ENCODE data around the gene XAB2. TPM values are rescaled to one million over a fixed set of nuclear protein-coding genes. Genes with fewer than 3 reads are reported as not detected.
A peak's percentile ranks its signal among the peaks of the same experiment; 100 is the strongest.

Gene XAB2
- total RNA-seq, 1 experiment from 2014 or later: 48.0 TPM

DNA sequence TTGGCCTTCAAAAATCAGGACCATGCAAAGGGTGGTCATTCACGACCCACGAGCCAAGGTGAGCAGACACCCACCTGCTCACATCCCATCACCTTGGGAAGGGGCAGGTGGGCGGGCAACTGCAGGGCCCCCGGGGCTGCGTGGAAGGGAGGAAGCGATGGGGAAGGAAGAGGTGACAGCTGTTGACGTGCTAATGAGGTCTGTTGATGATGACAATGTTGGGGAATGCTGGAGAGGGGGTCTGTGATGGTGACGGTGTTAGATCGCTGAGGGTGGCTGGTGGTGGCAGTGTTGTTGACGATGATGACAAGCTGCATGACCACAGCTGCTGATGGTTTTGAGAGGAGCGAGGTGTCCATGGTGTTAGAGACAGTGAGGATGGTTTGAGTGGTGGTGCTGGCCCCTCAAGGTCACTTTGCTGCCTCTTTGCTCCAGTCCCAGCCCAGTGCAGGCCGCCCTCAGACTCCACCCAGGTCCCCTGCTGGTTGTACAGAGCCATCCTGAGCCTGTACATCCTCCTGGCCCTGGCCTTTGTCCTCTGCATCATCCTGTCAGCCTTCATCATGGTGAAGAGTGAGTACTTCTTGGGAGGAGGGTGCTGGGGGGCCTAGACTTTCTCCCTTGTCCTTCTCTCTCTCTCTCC lies 48.4 kb upstream of the XAB2 start:
- no peak overlapping the region for H3K56ac ChIP-seq (ENCODE audit: insufficient read length, low read depth, low read length)
- Mint-ChIP-seq H3K4me1 (peaks cover 10 to 22% of the 10 kb centered on the region in 2 experiments), H3K27me3 (ENCODE audit: low read depth) (peaks cover 62% of the 10 kb centered on the region), H3K36me3 (ENCODE audit: insufficient read depth in 1 of 3, low read depth in 3 of 3) (peaks cover 4 to 6% (median 5%) of the 10 kb centered on the region in 3 experiments), H3K4me3 (no peak overlapping the region), H3K9me3 (peaks cover 0 to 4% of the 10 kb centered on the region in 2 experiments; a peak in 3 of 5 replicates), H3K27ac (peak overlapping the region in 1 of 3 experiments; percentile 49; a peak in 1 of 7 replicates)
- no peak overlapping the region for H3K14ac ChIP-seq (ENCODE audit: insufficient read depth, low read length)
- H2AFZ ChIP-seq (ENCODE audit: low read length): no peak overlapping the region
- no peak overlapping the region for H3K27ac ChIP-seq (ENCODE audit: insufficient read length, low read depth, low read length)
- no CpG with 5 or more reads among the region's 12 CpGs for WGBS (ENCODE audit: extremely low coverage, insufficient read length, low lambda C conversion rate)
- H3K27me3 ChIP-seq (ENCODE audit: insufficient read depth, low read length): no peaks in the 10 kb centered on the region
- H3K4me1 ChIP-seq (ENCODE audit: insufficient read depth, low read length): no peaks in the 10 kb centered on the region
- no peaks in the 10 kb centered on the region for H4K20me1 ChIP-seq (ENCODE audit: control insufficient read depth, insufficient read depth, insufficient read length)
- no peak overlapping the region for H4K5ac ChIP-seq (ENCODE audit: insufficient read length, low read depth, low read length)
- no peak overlapping the region for H3T11ph ChIP-seq (ENCODE audit: low read length)
- H3K79me2 ChIP-seq (ENCODE audit: insufficient read depth, low read length): no peaks in the 10 kb centered on the region
- no peak overlapping the region for H2BK5ac ChIP-seq (ENCODE audit: insufficient read length, low read length)
- H2BK12ac ChIP-seq (ENCODE audit: insufficient read length, low read depth, low read length): no peak overlapping the region
- H2BK20ac ChIP-seq (ENCODE audit: low read depth, low read length, poor library complexity, severe bottlenecking): no peak overlapping the region
- H2AK5ac ChIP-seq (ENCODE audit: insufficient read length, low read length): no peak overlapping the region
- no peak overlapping the region for H3K4ac ChIP-seq (ENCODE audit: low read depth, low read length)
- H2BK15ac ChIP-seq (ENCODE audit: low read depth, low read length): no peak overlapping the region
- H3K9me3 ChIP-seq (ENCODE audit: control insufficient read depth, low read depth, low read length): no peaks in the 10 kb centered on the region
- H3K79me1 ChIP-seq (ENCODE audit: insufficient read depth, low read depth, low read length, poor library complexity, severe bottlenecking): no peaks in the 10 kb centered on the region
- TF ChIP-seq, protein P1, sequence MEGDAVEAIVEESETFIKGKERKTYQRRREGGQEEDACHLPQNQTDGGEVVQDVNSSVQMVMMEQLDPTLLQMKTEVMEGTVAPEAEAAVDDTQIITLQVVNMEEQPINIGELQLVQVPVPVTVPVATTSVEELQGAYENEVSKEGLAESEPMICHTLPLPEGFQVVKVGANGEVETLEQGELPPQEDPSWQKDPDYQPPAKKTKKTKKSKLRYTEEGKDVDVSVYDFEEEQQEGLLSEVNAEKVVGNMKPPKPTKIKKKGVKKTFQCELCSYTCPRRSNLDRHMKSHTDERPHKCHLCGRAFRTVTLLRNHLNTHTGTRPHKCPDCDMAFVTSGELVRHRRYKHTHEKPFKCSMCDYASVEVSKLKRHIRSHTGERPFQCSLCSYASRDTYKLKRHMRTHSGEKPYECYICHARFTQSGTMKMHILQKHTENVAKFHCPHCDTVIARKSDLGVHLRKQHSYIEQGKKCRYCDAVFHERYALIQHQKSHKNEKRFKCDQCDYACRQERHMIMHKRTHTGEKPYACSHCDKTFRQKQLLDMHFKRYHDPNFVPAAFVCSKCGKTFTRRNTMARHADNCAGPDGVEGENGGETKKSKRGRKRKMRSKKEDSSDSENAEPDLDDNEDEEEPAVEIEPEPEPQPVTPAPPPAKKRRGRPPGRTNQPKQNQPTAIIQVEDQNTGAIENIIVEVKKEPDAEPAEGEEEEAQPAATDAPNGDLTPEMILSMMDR (conservative IDR thresholded peaks at IDR 0.05): no peak
- H4K91ac ChIP-seq (ENCODE audit: insufficient read length, low read depth, low read length): no peak overlapping the region
- peaks cover 7% of the 10 kb centered on the region for H3K23me2 ChIP-seq (ENCODE audit: insufficient read length, low read depth, low read length, poor library complexity, severe bottlenecking)
- no peak overlapping the region for H3K23ac ChIP-seq (ENCODE audit: insufficient read length, low read depth, low read length)
- DNase-seq: no peak
- H3K9ac ChIP-seq (ENCODE audit: extremely low read depth, insufficient read length, low read length): no peak overlapping the region
- H3K18ac ChIP-seq (ENCODE audit: insufficient read length, low read depth, low read length): no peak overlapping the region
- H3K4me2 ChIP-seq (ENCODE audit: insufficient read depth, insufficient read length, low read length): no peak overlapping the region
- no peak overlapping the region for H2BK120ac ChIP-seq (ENCODE audit: low read depth, low read length, poor library complexity, severe bottlenecking)
- no peak overlapping the region for H4K8ac ChIP-seq (replicated peaks; ENCODE audit: insufficient read length, low read depth, low read length)

All from H9 (cell line).